LoVo (cell line): ENCODE results near the gene LYRM4.

ENCODE experiments used
- DNase-seq: peaks from one replicate; pipeline ENCODE4 v3.0.0-alpha.2; 2016; ENCODE audit warnings: low spot score

Gene LYRM4

GRCh38 chr6:5146398-5146797 lies 114.4 kb downstream of the LYRM4 start:
- no peak for DNase-seq

DNA sequence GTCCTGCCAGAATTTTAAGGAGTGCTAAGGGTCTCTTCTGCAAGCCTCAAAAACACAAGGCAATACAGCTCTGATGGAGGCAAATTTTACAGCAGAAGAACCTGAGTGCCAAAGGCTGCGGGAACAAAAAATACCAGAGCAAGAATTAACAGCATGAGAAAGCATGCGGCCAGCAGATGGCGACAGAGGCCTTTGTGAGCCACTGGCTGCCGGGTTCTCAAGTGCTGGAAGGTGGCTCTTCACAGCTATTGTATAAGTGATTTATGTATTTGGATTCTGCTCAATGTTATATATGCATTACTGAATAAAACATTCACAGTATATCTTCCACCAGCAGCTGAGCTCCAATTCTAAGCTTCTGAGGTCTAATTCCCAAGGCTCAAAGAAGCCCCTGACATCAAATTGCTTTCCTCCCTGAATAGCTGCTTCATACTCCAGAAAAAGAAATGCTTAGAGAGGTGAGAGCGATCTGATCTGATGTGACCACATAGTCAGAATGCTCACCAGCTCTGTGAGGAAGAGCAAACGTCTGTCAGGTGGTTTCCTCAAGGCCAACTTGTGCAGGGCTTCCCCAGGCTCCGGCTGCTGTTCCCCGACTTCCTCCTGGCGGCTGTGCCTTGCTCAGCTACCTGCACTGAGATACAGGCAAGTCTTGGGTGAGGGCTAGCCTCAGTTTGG lies 117.0 kb downstream of the LYRM4 start:
- DNase-seq: peak; percentile 68

DNA sequence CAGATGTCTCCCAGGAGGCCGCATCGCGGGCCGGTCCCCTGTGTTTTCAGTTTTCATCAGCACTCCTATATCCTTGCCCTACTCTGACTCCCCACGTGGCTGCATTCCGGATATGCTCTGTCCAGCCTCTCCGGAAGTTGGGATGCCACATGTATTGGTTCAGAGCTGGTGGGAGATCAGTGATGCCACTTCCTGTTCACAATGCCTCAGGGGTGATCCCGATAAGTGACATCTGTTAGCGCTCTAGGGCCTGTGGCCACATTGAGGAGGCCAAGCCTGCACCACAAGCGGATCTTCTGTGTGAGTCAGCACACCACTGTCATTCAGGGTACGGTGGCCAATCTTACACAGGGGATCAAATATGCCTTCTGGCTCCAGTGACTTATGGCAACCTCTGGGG lies 117.8 kb downstream of the LYRM4 start:
- no peak for DNase-seq

DNA sequence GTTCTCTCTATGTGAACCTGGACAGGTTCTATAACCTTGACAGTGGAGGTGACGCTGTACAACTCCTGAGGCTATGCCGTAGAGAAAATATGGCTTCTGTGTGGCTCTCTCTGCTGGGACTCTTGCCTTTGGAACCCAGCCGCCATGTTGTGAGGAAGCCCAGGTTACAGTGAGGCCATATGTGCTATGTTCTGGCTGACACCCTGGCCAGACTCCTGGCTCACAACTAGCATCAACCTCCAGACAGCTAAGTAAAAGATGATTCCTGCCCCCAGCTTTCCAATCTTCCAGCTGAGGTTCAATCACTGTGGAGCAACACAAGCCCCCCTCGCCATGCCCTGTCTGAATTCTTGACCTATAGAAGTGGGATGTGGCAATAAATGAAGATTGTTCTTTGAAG lies 118.6 kb downstream of the LYRM4 start:
- no peak for DNase-seq

GRCh38 chr6:5141046-5141445 lies 119.7 kb downstream of the LYRM4 start:
- DNase-seq: no peak

DNA sequence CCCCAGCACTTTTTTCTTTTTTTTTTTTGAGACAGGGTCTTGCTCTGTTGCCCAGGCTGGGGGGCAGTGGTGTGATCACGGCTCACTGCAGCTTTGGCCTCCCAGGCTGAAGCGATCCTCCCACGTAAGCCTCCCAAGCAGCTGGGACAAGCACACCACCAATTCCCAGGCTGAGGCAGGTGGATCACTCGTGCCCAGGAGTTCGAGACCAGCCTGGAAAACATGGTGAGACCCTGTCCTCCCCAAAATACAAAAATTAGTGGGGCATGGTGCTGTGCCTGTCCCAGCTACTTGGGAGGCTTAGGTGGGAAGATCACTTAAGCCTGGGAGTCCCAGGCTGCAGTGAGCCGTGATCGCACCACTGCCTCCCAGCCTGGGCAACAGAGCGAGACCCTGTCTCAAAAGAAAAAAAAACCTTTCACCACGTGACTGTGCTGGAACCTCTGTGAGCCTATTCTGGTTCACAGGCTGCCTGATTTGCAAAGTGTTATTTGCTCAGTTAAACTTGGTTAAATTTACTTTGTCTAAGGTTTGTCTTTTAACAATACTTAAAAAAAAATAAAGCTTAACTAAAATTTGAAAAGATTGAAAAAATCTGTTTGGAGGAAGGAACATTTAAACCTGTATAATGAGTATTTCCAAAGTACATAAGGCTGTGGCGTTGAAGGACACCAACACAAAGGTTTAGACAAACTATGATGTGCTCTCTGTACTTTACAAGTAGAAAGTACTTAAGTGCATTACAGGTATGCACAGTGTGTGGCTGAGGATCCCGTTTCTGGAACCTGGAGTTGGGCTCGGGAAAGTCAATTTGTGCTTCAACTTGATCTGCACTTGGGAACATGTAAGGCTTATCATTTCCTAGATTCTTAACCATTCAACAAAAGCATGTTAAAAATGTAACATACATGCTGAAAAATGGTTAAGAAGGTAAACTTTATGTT lies 120.7 kb downstream of the LYRM4 start:
- DNase-seq: no peak

DNA sequence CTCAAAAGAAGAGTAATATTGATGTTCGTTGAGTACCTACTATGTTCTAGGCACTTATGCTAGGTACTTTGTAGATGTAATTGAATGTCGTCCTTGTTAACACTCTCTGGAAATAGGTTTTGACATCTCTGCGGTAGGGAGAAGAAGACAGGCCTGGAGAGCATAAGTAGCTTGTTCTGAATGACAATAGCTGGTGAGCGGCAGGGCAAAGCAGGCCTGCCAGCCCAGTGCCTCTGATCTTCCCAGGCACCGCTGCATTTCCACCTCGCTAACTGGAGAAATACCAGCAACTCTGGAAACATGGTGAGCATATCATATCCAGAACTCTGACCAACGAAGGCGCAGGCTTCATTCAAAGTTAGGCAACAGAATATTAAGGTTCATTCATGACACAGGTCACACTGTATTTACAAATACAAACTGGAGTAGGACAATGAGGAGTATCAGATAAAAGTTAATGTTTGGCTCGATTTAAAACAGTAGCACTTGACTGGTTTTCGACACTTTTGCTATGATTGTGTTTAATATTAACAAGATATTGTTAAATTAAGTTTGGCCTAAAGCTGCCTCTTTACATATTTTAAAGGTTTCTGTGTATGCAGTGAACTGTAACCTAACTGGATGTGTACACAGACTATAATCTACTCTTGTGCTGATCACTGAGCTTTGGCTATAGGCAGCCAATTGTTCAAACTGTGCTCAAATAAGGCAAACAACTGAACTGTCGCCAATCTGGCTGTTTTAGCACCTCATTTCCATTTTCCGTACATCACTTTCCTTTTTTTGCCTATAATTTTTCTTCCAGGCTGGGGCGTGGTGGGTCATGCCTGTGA lies 121.5 kb downstream of the LYRM4 start:
- DNase-seq: no peak

GRCh38 chr6:5136851-5137250 lies 123.9 kb downstream of the LYRM4 start:
- no peak for DNase-seq

DNA sequence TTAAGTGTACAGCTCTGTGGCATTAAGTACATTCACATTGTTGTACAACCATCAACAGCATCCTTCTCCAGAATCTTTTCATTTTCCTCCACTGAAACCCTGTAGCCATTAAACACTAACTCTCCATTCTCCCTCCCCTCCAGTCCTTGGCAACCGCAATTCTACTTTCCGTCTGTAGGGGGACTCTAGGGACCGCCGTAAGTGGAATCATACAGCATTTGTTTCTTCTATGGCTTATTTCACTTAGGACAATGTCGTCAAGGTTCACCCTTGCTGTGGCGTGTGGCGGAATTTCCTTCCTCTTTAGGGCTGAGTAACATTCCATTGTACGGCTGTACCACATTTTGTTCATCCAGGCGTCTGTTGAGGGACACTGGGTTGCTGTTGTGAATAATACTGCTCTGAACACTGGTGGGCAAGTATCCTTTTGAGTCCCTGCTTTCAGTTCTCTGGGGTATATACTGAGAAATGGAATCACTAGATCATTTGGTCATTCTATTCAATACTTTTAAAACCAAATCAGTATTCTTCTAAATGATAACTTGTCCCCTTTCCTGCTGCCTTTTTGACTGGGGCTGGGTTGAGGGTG lies 124.9 kb downstream of the LYRM4 start:
- no peak for DNase-seq

GRCh38 chr6:5133943-5134342 lies 126.8 kb downstream of the LYRM4 start:
- no peak for DNase-seq

DNA sequence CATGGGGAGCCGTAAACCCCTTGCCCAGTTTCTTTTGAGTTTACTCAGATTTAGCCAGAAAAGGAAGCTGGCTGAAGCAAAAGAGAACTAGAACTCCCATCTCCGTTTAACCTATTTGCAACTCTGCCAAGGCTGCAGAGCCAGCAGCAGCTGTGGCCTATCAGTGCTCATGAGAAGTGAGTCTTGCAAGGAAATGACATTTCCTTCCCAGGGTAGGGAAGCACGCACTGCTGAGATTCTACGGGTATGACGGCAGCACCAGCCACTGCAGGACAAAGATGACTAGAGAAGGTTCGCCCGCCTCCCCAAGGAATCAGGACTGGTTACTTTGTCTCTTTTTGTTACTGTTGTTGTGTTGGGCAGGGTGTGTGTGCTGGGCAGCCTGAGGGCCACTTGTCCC lies 128.0 kb downstream of the LYRM4 start:
- no peak for DNase-seq

GRCh38 chr6:5130135-5130866 lies 130.4 kb downstream of the LYRM4 start:
- no peak for DNase-seq

DNA sequence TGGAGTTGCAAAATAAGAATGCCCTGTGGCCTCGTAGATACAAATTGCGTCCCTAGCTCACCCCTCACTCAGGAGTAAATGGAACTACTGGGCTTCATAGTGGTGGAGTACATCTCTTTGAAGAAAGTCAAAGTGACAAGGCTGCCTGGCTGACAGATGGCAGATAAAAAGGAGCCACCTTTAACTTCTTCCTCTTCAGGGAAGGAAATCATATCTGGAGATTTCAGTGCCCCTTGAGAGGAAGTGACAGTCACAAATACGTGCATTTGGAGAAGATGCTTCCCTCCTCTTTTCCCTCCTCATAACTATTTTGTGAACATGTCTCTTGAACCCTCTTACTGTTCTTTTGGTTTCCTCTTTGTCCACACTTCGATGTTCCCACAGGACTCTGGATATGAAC lies 132.4 kb downstream of the LYRM4 start:
- no peak for DNase-seq

DNA sequence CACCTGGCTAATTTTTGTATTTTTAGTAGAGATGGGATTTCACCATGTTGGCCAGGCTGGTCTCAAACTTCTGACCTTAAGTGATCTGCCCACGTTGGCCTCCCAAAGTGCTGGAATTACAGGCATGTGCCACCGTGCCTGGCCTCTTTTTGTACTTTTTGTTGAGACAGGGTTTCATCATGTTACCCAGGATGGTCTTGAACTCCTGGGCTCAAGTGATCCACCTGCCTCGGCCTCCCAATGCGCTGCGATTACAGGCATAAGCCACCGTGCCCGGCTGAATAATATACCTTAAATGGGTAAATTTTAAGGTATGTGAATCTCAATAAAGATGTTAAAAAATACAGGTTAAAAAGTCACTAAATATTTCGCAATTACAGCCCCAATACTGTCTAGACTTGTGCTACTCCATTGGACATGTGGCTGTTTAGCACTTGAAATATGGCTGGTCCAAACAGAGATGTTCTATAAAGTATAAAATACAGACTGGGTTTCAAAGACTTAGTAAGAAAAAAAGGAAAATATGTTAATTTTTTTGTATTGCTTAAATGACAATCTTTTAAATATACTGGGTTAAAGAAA lies 133.6 kb downstream of the LYRM4 start:
- DNase-seq: no peak

DNA sequence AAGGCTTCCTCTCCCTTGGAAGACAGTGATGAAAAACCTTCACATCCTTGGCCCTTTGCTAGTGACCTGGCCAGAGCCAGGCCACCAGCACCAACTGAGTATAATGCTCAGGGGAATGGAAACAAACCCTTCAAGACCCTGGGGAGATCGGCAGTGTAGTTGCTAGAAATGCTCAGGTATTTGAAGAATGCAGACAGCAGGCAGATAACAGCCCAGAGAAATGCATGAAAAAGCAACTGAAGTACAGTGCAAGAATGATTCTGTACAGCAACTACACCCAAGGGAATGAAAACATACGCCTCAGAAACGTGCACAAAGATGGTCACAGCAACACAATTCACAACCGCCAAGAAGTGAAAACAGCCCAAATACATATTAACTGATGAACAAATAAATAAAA lies 134.5 kb downstream of the LYRM4 start:
- no peak for DNase-seq

DNA sequence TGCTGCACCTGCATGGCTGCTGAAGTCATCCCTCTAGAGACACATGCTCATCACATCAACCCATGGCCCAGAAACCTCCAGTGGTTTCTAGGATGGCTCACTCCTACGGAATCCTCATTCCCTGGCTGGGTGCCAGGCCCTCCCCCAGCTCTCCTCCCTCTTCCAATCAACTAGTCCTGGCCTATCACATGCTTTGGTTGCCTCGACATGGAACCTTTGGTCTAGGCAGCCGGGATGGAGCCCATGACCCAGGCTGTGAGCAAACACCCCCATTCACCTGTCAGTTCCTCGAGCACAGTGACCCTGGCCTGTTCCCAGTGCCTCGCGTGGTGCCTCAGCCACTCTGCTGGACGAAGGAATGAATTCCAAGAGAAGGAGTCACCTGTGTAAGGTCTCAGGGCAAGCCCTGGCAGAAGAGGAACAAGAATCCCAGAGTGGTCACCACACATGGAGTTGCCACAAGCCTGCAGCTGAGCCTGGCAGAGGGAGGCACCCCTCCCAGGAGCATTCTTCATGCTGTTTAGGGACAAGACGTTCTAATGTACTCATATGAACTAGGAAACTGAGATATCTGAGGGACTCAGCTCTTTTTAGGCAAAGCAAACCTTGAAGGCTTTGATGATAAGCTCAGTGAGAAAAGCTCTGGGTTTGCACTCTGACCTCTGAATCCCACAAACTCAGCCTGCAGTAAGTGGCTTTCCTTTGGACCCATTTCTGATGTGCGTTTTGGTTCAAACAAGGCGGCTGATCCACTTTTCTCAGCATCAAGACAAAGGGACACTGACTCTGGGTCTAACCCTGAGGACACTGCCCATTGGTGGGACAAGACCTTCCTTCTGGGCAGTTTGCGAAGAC lies 135.4 kb downstream of the LYRM4 start:
- DNase-seq: peak; percentile 48

GRCh38 chr6:5124526-5124925 lies 136.2 kb downstream of the LYRM4 start:
- no peak for DNase-seq

- no peak for DNase-seq
These were observed 137.2 kb downstream of the LYRM4 start for GRCh38 chr6:5123296-5124143.

DNA sequence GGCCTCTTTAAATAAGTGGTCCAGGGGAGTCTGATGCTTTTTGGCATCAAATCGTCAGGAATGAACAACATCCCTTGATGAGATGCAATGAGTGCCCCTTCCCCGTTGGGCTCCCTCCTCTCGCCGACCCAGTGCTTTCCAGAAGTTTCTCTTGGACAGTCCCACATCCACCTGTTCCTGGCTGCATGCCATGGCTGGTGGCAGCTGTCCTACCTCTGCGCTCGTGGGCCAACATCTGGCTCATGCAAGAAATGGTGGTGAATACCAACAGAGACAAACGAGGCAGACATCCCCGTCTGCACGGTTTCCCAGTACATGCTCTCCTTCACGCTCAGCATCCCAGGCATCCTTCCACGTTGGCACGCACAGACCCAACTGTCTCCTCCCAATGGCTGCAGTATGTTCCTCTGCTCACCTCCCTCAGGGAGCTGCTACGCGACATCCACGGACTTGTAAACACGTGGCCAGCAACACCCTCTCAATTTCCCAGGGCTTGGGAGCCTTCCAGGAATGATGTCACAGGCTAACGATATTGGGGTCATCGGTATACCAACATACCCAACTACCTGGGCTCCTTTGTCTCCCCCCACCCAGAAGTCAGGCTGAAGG lies 138.1 kb downstream of the LYRM4 start:
- DNase-seq: no peak
